Measurements from ENCODE around the gene RAPGEF4. TPM values are rescaled to one million over a fixed set of nuclear protein-coding genes. Genes with fewer than 3 reads are reported as not detected.

Gene RAPGEF4
- total RNA-seq, 1 experiment from 2014 or later: 0.59 TPM

DNA sequence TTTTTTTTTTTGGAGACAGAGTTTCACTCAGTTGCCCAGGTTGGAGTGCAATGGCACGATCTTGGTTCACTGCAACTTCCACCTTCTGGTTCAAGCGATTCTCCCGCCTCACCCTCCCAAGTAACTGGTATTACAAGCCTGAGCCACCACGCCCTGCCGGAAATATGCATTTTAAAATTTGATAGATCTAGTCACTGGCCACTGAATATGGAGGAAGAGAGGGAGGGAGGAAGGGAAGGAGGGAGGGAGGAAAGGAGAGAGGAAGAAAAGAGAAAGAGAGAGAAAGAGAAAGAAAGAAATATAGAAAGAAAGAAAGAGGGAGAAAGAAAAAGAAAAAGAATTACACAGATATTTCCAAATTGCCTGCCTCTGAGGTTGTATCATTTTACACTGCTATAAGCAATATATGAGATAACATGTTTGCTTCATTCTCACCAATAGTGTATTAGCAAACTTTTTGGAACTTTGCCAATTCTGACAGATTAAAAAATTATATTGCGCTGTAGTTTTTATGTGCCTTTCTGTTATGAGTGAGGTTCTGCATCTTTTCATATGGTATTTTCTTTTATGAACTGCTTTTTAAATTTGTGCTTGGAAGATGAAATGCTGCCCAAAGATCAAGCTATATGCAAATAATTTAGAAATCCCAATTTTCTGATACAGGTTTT, 178.8 kb downstream of the RAPGEF4 start:
- Histone ChIP-seq H3K36me3 (ENCODE audit: control insufficient read depth in 1 of 2, insufficient read depth in 2 of 2, low read length in 2 of 2) (no peaks in the 10 kb centered on the region), H3K9me3 (ENCODE audit: control insufficient read depth in 1 of 2, insufficient read depth in 1 of 2, low read depth in 1 of 2, low read length in 2 of 2) (no peaks in the 10 kb centered on the region), H3K4me1 (ENCODE audit: control insufficient read depth in 1 of 2, insufficient read depth in 2 of 2, low read length in 2 of 2) (no peaks in the 10 kb centered on the region), H3K4me3 (replicated peaks in 1 of 2; ENCODE audit: low read depth in 1 of 2, low read length in 2 of 2) (no peak overlapping the region), H3K79me2 (ENCODE audit: insufficient read depth, low read length) (no peaks in the 10 kb centered on the region), H3K4me2 (ENCODE audit: low read length) (no peak overlapping the region), H3K27me3 (ENCODE audit: insufficient read depth, low read length) (no peaks in the 10 kb centered on the region), H3K9me2 (ENCODE audit: insufficient read depth) (no peaks in the 10 kb centered on the region), H3K9ac (ENCODE audit: low read length) (no peak overlapping the region), H3K27ac (ENCODE audit: low read depth, low read length) (no peak overlapping the region), H2AFZ (ENCODE audit: low read depth, low read length, poor library complexity, severe bottlenecking) (no peak overlapping the region), H4K20me1 (ENCODE audit: insufficient read depth) (no peaks in the 10 kb centered on the region)
- TF ChIP-seq FOSL1 (IDR thresholded peaks at IDR 0.05; ENCODE audit: low read depth) (no peak), JUND (IDR thresholded peaks at IDR 0.05) (no peak), ZNF274 (IDR thresholded peaks at IDR 0.05; ENCODE audit: low read depth, low read length) (no peak), POLR2A (IDR thresholded peaks at IDR 0.05; ENCODE audit: borderline replicate concordance, extremely low read depth, insufficient read depth, insufficient read length) (no peak), SIN3A (IDR thresholded peaks at IDR 0.05; ENCODE audit: low read depth) (no peak), EZH2phosphoT487 (IDR thresholded peaks at IDR 0.05; ENCODE audit: borderline replicate concordance) (no peak), CEBPB (IDR thresholded peaks at IDR 0.05; ENCODE audit: low read depth) (no peak), SP1 (IDR thresholded peaks at IDR 0.05; ENCODE audit: low read depth) (no peak), EGR1 (IDR thresholded peaks at IDR 0.05; ENCODE audit: low read depth) (no peak), RAD21 (IDR thresholded peaks at IDR 0.05; ENCODE audit: low read depth) (no peak)
- TF ChIP-seq, protein P1, sequence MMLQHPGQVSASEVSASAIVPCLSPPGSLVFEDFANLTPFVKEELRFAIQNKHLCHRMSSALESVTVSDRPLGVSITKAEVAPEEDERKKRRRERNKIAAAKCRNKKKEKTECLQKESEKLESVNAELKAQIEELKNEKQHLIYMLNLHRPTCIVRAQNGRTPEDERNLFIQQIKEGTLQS (IDR thresholded peaks at IDR 0.05): no peak
- TF ChIP-seq, protein P2, sequence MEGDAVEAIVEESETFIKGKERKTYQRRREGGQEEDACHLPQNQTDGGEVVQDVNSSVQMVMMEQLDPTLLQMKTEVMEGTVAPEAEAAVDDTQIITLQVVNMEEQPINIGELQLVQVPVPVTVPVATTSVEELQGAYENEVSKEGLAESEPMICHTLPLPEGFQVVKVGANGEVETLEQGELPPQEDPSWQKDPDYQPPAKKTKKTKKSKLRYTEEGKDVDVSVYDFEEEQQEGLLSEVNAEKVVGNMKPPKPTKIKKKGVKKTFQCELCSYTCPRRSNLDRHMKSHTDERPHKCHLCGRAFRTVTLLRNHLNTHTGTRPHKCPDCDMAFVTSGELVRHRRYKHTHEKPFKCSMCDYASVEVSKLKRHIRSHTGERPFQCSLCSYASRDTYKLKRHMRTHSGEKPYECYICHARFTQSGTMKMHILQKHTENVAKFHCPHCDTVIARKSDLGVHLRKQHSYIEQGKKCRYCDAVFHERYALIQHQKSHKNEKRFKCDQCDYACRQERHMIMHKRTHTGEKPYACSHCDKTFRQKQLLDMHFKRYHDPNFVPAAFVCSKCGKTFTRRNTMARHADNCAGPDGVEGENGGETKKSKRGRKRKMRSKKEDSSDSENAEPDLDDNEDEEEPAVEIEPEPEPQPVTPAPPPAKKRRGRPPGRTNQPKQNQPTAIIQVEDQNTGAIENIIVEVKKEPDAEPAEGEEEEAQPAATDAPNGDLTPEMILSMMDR (IDR thresholded peaks at IDR 0.05 in 2 of 3, conservative IDR thresholded peaks at IDR 0.05 in 1 of 3; ENCODE audit: borderline replicate concordance in 1 of 3, insufficient read depth in 1 of 3, low read depth in 2 of 3, low read length in 2 of 3): no peak
- ChIA-PET RAD21 (ENCODE audit: low non-redundant PET in 1 of 2, low total read pairs in 2 of 2, uncharacterized antibody in 2 of 2, unreplicated experiment in 2 of 2) (no interaction called here), POLR2A (no interaction called here), CTCF (no interaction called here)
- intact Hi-C loops (cut with micrococcal nuclease): no loop called here
- ATAC-seq (no peak), DNase-seq (ENCODE audit: low read depth, low spot score) (no peak)
- no TSS peak for BruUV-seq (replicated peaks)
